HepG2 (cell line): ENCODE measurements around the gene SLC4A8. TPM values are rescaled to one million over a fixed set of nuclear protein-coding genes. Genes with fewer than 3 reads are reported as not detected.

Experiments used
- ELF3 ChIP-seq: IDR thresholded peaks from 2 replicates; pipeline ENCODE4 v1.6.1; 2016; ENCODE audit warnings: missing genetic modification reagents, missing compliant biosample characterization
- MEIS1 ChIP-seq: sonication (generic); formaldehyde crosslinking; IDR thresholded peaks from 2 replicates; pipeline ENCODE4 v1.9.0; 2021; ENCODE audit warnings: mild to moderate bottlenecking, missing genetic modification reagents, moderate library complexity, borderline replicate concordance
- TP53 ChIP-seq: sonication (generic); formaldehyde crosslinking; conservative IDR thresholded peaks from 2 replicates; pipeline ENCODE4 v1.4.0; 2020; ENCODE audit warnings: missing genetic modification reagents
- U2AF1 ChIP-seq: fragments of 200-400 bp; formaldehyde crosslinking; optimal IDR thresholded peaks from 2 replicates; pipeline ENCODE3; 2017; ENCODE audit warnings: mild to moderate bottlenecking, low read depth, low read length
- polyA plus RNA-seq, 8 experiments: library from polyadenylated mRNA; depleted of rRNA in 3 of 8; stranded (reverse) in 7 of 8; unstranded in 1 of 8; fragments of >200 nt; fragmentation: Illumina TruSeq in 4 of 8; extraction: Trizol in 4 of 8; gene quantifications; 2 replicates each; pipeline versions ENCODE4 v1.2.1 to v1.2.3, GENCODE V29; 2011 to 2016; ENCODE audit warnings: low read depth in 4 of 8, missing spikeins in 1 of 8, mixed read lengths in 1 of 8; ENCODE audit not compliant: insufficient read depth in 1 of 8
- total RNA-seq, 5 experiments: library from RNA; depleted of rRNA; stranded (reverse); fragments of >200 nt; fragmentation: Illumina TruSeq; extraction: Trizol; gene quantifications; 2 replicates each; pipeline ENCODE4 v1.2.3, GENCODE V29; 2016; ENCODE audit warnings: low read depth in 1 of 5
- TF ChIP-seq, protein P1 (sequence below): sonication (generic); formaldehyde crosslinking; conservative IDR thresholded peaks from 2 replicates; pipeline ENCODE4 v1.8.0; 2022; ENCODE audit warnings: missing genetic modification reagents
- TF ChIP-seq, protein P2 (sequence below): sonication (generic); formaldehyde crosslinking; IDR thresholded peaks from 2 replicates; pipeline ENCODE4 v1.4.0; 2020; ENCODE audit warnings: mild to moderate bottlenecking, missing genetic modification reagents

The SLC4A8 gene
- total and polyA plus RNA-seq, 2 of the 13 experiments (the other 11 are each of a cell fraction or from before 2014, with no cell fraction given), result under 0.01 to 0.07 TPM

DNA sequence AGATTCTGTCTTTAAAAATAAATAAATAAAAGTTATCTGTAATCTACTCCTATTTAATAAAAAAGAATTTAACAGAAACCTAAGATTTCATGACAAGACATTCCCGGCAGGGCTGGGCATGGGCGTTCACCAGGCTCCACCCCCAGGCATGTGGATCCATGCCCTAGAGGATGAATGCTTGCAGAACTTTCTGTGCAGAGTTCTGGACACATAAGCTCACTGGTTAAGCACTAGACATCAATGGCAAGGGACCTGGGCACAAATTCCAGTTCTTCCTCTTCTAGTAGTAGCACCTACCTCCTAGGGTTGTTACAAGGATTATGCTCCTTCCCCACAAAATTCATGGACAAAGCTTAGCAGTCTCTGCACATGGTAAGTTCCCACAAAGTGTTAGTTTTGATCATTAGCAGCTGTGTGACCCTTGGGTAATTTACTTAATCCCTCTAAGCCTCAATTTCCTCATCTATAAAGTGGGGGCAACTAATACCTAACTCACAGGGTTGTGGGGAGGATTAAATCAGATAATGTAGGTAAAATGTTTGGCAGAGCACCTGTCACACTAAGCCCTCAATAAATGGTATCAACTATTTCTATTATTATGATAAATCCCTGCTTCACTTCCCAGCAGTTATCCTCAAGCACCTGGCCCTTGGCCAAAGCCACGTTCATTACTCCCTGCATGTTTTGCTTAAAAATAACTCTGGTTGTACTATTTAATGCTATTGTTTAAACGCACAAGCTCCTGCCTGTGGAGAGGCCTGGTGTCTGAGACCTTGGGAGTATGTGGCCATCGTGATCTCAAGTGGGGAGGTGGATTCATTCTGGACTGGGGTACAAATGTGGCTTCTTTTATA, 43.2 kb upstream of the SLC4A8 start (continued):
- TF ChIP-seq MEIS1 (no peak), U2AF1 (no peak), ELF3 (CRISPR knock-in tag) (no peak), TP53 (CRISPR knock-in tag) (no peak)
- TF ChIP-seq, protein P1, sequence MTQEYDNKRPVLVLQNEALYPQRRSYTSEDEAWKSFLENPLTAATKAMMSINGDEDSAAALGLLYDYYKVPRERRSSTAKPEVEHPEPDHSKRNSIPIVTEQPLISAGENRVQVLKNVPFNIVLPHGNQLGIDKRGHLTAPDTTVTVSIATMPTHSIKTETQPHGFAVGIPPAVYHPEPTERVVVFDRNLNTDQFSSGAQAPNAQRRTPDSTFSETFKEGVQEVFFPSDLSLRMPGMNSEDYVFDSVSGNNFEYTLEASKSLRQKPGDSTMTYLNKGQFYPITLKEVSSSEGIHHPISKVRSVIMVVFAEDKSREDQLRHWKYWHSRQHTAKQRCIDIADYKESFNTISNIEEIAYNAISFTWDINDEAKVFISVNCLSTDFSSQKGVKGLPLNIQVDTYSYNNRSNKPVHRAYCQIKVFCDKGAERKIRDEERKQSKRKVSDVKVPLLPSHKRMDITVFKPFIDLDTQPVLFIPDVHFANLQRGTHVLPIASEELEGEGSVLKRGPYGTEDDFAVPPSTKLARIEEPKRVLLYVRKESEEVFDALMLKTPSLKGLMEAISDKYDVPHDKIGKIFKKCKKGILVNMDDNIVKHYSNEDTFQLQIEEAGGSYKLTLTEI (CRISPR knock-in tag), result no peak
- TF ChIP-seq, protein P2, sequence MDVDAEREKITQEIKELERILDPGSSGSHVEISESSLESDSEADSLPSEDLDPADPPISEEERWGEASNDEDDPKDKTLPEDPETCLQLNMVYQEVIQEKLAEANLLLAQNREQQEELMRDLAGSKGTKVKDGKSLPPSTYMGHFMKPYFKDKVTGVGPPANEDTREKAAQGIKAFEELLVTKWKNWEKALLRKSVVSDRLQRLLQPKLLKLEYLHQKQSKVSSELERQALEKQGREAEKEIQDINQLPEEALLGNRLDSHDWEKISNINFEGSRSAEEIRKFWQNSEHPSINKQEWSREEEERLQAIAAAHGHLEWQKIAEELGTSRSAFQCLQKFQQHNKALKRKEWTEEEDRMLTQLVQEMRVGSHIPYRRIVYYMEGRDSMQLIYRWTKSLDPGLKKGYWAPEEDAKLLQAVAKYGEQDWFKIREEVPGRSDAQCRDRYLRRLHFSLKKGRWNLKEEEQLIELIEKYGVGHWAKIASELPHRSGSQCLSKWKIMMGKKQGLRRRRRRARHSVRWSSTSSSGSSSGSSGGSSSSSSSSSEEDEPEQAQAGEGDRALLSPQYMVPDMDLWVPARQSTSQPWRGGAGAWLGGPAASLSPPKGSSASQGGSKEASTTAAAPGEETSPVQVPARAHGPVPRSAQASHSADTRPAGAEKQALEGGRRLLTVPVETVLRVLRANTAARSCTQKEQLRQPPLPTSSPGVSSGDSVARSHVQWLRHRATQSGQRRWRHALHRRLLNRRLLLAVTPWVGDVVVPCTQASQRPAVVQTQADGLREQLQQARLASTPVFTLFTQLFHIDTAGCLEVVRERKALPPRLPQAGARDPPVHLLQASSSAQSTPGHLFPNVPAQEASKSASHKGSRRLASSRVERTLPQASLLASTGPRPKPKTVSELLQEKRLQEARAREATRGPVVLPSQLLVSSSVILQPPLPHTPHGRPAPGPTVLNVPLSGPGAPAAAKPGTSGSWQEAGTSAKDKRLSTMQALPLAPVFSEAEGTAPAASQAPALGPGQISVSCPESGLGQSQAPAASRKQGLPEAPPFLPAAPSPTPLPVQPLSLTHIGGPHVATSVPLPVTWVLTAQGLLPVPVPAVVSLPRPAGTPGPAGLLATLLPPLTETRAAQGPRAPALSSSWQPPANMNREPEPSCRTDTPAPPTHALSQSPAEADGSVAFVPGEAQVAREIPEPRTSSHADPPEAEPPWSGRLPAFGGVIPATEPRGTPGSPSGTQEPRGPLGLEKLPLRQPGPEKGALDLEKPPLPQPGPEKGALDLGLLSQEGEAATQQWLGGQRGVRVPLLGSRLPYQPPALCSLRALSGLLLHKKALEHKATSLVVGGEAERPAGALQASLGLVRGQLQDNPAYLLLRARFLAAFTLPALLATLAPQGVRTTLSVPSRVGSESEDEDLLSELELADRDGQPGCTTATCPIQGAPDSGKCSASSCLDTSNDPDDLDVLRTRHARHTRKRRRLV (CRISPR knock-in tag), result no peak
